Endometrial microvascular endothelial cells (primary cell): ENCODE measurements around the gene CYB561A3. TPM values are rescaled to one million over a fixed set of nuclear protein-coding genes. Genes with fewer than 3 reads are reported as not detected.

Experiments
- in situ Hi-C: cut with HindIII; loops from 2 replicates; pipeline ENCODE4 v1.10.0; 2017; ENCODE audit warnings: low sequenced_read_pairs, low pct_unique_long_range_greater_than_20kb; ENCODE audit errors: inconsistent ontology term
- total RNA-seq: library from RNA; depleted of rRNA; stranded (reverse); fragments of >200 nt; gene quantifications from one replicate; pipeline ENCODE4 v1.2.3, GENCODE V29; 2015; ENCODE audit errors: inconsistent ontology term

Gene CYB561A3
- total RNA-seq, 1 donor from 2014 or later: 79.1 TPM

DNA sequence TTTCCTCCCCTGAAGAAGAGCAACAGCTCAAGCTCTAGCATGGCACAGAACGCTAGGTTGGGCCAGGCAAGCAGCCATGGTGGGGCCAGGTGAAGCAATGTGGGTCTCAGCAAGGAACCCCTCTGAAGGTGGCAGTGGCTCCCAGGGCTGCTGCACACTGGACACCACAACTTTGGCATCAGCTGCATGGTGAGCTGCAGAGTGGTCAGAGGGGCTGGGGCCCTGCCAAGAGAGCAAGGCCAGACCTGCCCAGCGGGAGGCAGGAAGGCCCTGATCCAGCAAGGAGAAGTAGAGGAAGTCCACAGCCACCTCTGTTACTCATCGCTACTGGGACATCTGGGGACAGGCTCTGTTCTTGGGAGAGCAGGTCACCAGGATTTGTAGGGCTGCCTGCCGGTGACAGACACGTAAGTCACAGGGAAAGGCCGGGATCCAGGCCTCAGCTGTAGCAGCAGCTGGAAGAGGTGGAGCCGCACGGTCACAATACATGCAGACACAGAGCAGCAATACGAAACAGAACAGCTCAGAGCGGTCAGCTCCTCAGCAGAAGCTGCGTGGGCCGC is 12.4 kb downstream of the CYB561A3 start:
- in situ Hi-C loops: no loop called here

GRCh38 chr11:61347916-61348461 is 13.7 kb downstream of the CYB561A3 start:
- in situ Hi-C loops: no loop called here

DNA sequence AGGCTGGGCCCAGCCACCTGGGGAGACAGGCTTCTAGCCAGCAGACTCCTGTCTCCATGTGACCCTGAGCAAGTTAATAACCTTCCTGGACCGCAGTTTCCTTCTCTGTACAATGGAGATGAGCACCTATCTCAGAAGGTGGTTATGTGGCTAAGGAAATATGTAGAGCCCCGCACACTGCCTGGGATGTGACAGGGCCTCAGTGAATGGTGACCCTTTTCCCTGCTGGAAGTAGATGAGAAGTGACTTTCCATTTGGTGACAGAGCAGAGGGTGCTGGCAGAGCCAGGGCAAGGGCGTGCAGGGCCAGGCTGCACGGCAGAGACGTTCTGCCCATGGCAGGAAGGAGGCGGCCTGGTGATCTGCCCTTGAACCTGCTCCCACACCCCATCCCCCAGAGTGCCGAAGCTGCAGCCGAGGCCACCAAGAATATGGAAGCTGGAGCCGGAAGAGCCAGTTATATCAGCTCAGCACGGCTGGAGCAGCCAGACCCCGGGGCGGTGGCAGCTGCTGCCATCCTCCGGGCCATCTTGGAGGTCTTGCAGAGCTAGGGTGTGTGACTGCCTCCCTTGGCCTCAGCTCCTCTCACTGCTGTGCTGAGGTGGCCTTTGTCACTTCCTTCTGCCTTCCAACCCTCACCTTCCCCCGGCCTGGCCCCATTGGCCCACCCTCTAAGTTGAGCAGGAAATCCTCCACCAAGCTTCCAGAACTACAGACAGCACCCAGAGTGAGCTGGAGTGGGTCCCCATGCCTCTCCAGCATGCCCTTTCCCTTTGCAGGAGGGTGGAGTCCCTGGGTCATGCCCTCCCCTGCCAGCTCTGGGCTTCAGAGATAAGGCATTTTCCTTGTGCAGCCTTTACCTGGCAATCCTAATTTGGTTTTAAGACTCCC is 15.5 kb downstream of the CYB561A3 start:
- in situ Hi-C loops: no loop called here

DNA sequence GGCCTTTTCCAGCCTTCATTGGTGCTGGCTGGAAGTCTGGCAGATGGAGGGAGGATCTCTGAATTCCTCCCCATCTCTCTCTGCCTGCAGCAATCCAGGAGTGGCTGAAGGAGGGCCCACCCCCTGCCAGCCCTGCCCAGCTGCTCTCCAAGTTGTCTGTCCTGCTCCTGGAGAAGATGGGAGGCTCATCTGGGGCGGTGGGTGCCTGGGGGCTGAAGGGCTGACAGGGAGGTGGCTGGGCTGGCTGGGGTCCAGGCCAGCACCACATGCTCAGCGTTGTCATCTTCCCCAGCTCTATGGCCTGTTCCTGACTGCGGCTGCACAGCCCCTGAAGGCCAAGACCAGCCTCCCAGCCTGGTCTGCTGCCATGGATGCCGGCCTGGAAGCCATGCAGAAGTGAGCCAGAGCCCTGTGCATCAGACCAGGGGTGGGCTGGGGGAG is 16.5 kb downstream of the CYB561A3 start:
- in situ Hi-C loops: no loop called here

GRCh38 chr11:61343792-61344745 is 17.6 kb downstream of the CYB561A3 start:
- in situ Hi-C loops: no loop called here

GRCh38 chr11:61342207-61342803 is 19.4 kb downstream of the CYB561A3 start:
- in situ Hi-C loops: no loop called here

DNA sequence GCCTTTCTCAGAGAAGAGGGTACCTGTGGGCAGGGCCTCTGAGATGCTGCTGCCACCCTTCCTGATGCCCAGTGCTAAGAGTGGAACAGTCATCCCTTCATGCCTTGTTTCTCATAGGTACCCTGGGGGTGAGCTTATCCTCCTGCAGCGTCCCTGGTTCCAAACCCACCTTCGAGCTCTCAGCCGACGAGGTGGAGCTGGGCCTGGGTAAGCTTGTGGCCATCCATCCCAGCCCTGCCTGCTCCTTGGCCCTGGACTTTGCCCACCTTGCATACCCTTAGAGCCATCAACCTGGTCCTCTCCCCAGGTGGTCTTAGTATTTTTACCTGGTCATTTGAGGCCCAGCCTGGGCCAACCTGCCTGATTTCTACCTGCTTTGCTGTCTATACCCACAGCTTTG is 20.0 kb downstream of the CYB561A3 start:
- in situ Hi-C loops: no loop called here

GRCh38 chr11:61340979-61341378 is 20.7 kb downstream of the CYB561A3 start:
- in situ Hi-C loops: no loop called here

DNA sequence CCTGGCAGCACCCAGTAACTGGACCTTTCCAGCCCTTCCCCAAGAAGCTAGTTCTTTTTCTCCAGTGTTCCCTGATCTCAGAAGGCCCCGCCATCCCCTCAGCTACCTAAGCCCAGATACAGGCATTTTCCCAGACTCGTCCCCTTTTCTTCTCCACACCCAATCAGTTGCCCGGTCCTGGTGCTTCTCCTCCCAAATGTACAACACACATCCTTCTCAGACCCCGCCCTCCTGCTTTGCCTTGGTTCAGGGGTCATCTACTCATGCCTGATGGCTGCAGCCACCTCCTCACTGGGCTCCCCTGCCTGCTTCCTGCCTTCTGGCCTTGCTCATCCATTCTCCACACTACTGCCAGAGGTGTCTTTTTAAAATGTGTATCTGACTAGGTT is 22.2 kb downstream of the CYB561A3 start:
- in situ Hi-C loops: no loop called here

DNA sequence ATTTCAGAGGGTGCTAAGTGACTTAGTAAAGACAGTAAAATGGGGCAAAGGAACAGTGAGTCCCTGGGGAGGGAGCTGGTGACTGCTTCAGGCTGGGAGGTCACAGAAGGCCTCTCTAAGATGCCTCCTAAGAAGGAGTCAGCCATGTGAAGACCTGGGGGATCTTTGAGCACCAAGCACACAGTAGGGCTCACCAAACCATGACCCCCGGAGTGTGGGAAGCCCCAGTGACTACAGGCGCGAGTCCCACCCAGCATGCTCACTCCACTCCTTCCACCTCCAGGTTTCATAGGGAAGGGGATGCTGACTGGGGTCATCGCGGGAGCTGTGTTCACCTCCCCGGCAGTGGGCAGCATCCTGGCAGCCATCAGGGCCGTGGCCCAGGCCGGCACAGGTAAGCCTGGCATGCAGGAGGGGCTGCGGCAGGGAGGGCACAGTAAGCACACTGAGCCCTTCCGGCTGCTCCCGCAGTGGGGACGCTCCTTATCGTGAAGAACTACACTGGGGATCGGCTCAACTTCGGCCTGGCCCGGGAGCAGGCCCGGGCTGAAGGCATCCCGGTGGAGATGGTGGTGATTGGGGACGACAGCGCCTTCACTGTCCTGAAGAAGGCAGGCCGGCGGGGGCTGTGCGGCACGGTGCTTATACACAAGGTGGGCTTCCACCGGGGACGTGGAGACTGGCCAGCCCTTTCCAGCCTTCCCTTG is 22.7 kb downstream of the CYB561A3 start:
- in situ Hi-C loops: no loop called here

DNA sequence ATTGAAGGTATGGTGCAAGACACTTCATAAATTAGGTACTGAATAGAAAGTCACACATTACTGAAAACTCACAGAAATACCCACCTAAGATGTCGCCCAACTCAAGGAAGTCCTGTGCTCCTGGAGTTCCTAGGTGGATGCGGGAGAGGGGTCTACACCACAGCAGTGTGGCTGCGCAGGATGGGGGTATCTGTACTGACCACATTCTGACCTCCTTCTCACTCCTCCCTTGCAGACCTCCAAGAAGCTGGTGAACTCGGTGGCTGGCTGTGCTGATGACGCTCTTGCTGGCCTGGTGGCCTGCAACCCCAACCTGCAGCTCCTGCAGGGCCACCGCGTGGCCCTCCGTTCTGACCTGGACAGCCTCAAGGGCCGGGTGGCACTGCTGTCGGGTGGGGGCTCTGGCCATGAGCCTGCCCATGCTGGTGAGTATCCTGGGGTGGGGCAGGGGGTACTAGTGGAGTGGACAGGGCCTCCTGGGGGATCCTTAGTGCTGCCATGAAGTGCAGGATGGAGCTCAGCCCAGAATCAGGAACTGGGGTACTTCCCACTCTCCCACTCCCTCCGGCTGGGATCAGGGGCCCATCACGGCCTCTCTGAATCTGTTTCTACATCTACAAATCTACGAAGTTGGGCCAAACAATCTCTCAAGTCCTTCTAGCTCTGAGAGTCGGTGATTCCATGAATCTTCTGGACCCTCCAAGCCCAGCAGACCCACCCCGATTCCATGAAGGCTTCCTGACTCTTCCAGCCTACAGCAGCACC is 23.8 kb downstream of the CYB561A3 start:
- in situ Hi-C loops: no loop called here

- in situ Hi-C loops: no loop called here
Observed at GRCh38 chr11:61336171-61336935, 25.3 kb downstream of the CYB561A3 start.

- in situ Hi-C loops: no loop called here
Observed at GRCh38 chr11:61335355-61335710, 26.3 kb downstream of the CYB561A3 start.

- in situ Hi-C loops: no loop called here
Observed at GRCh38 chr11:61334434-61335354, 27.0 kb downstream of the CYB561A3 start.

DNA sequence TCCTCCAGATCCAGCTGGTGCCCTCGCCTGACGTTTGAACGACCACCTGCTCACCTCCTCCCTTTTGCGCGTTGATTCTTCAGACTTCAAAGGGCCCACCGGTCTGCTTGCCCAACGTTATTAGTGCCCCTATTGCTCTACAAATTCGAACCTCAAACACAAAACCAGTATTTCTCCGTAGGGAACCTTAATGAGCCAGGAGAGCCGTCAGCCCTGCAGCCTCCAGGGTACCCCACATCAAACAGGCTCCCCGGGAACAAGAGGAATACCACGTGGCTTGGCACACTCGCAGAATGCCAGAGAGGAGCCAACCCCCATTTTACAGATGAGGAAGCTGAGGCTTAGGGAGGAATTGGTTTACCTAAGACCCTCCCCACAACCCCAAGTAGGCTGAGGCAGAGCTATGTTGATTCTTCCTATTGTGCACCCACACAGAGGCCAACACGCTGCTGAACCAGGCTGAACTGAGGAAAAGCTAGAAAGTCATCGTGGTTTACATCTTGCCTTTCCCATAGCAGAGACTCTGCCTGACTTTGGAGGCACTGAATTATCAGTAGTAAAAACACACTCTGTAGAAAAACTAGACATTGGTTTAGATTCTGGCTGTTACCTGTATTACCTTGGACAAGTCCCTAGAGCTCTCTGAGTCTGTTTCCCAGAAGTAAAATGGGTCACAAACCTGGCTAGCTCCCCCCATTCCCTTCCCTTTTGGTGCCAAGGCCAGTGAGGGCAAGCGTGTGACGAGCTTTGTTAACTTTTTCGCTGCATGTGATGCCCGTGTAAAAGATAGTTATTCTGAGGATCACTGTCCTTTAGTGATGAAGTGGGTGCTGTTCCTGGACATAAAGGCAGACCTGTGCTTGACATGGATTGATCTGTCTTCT is 27.9 kb downstream of the CYB561A3 start:
- in situ Hi-C loops: no loop called here
